ENCODE data around the gene PADI4. TPM values are rescaled to one million over a fixed set of nuclear protein-coding genes. Genes with fewer than 3 reads are reported as not detected.

PADI4 gene
- total RNA-seq, 1 experiment from 2014 or later: 0.26 TPM

- H3K4me3 Mint-ChIP-seq: no peak overlapping the region
- peaks cover 2% of the 10 kb centered on the region; the same call in 1 of the 2 replicates for H3K27me3 Mint-ChIP-seq (ENCODE audit: low read depth)
- ATAC-seq: no peak
- no peaks in the 10 kb centered on the region for H3K36me3 Mint-ChIP-seq
- TF ChIP-seq USF1 (CRISPR knock-in tag; IDR thresholded peaks at IDR 0.05) (no peak), HMGA2 (CRISPR knock-in tag; IDR thresholded peaks at IDR 0.05) (no peak), NR2C2 (CRISPR knock-in tag; IDR thresholded peaks at IDR 0.05) (no peak), CBFB (CRISPR knock-in tag; IDR thresholded peaks at IDR 0.05; ENCODE audit: low read depth) (no peak), ZNF317 (CRISPR knock-in tag; IDR thresholded peaks at IDR 0.05; ENCODE audit: borderline replicate concordance, low read depth) (no peak), ATF3 (CRISPR knock-in tag; conservative IDR thresholded peaks at IDR 0.05) (no peak), SMAD4 (CRISPR knock-in tag; IDR thresholded peaks at IDR 0.05) (no peak), ZNF671 (CRISPR knock-in tag; IDR thresholded peaks at IDR 0.05) (no peak), RELA (CRISPR knock-in tag; IDR thresholded peaks at IDR 0.05; ENCODE audit: borderline replicate concordance) (no peak), ZNF512 (CRISPR knock-in tag; IDR thresholded peaks at IDR 0.05; ENCODE audit: borderline replicate concordance) (no peak)
- ChIA-PET CTCF (interaction anchor here (0.7 kb wide), 1 partner anchor 43 kb away, joined by 3 read pairs; no protein-coding TSS in a partner anchor), POLR2A (no interaction called here)
- no peak for DNase-seq (ENCODE audit: low spot score)
- no peak overlapping the region for H3K27ac Mint-ChIP-seq
- no peaks in the 10 kb centered on the region for H3K9me3 Mint-ChIP-seq
- H3K4me1 Mint-ChIP-seq: peaks cover 3% of the 10 kb centered on the region; the same call in 1 of the 2 replicates
These were observed 17.4 kb upstream of the PADI4 start for GRCh38 chr1:17290553-17290952.

GRCh38 chr1:17292299-17293160, 15.5 kb upstream of the PADI4 start:
- ChIA-PET POLR2A (interaction anchor here (0.6 kb wide), 1 partner anchor 729 kb away, joined by 3 read pairs; no protein-coding TSS in a partner anchor), CTCF (interaction anchor here (1.2 kb wide), 1 partner anchor 43 kb away, joined by 3 read pairs; no protein-coding TSS in a partner anchor)
- no peak for TF ChIP-seq USF2 (CRISPR knock-in tag; IDR thresholded peaks at IDR 0.05)
- TF ChIP-seq ZMAT4 (CRISPR knock-in tag; IDR thresholded peaks at IDR 0.05): no peak
- no peak for TF ChIP-seq FOXP1 (CRISPR knock-in tag; IDR thresholded peaks at IDR 0.05; ENCODE audit: borderline replicate concordance)
- no peak for TF ChIP-seq AFF4 (CRISPR knock-in tag; IDR thresholded peaks at IDR 0.05; ENCODE audit: borderline replicate concordance)
- TF ChIP-seq ZNF396 (CRISPR knock-in tag; IDR thresholded peaks at IDR 0.05; ENCODE audit: borderline replicate concordance): no peak
- TF ChIP-seq ARID4B (CRISPR knock-in tag; IDR thresholded peaks at IDR 0.05; ENCODE audit: borderline replicate concordance): no peak
- TF ChIP-seq PRRX2 (CRISPR knock-in tag; IDR thresholded peaks at IDR 0.05): no peak
- no peak for TF ChIP-seq IRF2 (CRISPR knock-in tag; IDR thresholded peaks at IDR 0.05; ENCODE audit: borderline replicate concordance, low read depth)
- no peak for TF ChIP-seq ZNF416 (CRISPR knock-in tag; IDR thresholded peaks at IDR 0.05)
- TF ChIP-seq SP1 (CRISPR knock-in tag; conservative IDR thresholded peaks at IDR 0.05): no peak

More at GRCh38 chr1:17292299-17293160, 15.5 kb upstream of the PADI4 start:
- Mint-ChIP-seq H3K9me3 (no peaks in the 10 kb centered on the region), H3K27me3 (ENCODE audit: low read depth) (peaks cover 2% of the 10 kb centered on the region; the same call in 1 of the 2 replicates), H3K4me1 (peaks cover 3% of the 10 kb centered on the region; the same call in 1 of the 2 replicates), H3K27ac (no peak overlapping the region), H3K4me3 (no peak overlapping the region), H3K36me3 (no peaks in the 10 kb centered on the region)
- no peak for ATAC-seq
- no peak for DNase-seq (ENCODE audit: low spot score)
